Neural cell (in vitro differentiated cells): ENCODE data around the gene RXFP2. TPM values are rescaled to one million over a fixed set of nuclear protein-coding genes. Genes with fewer than 3 reads are reported as not detected.

ENCODE experiments used
- H2AFZ ChIP-seq: fragments of 200-600, 300-800 bp; sonication (generic), shearing (Covaris generic); 2 replicates; pipeline ENCODE4 v1.6.0; 2014; ENCODE audit warnings: low read depth, mild to moderate bottlenecking, antibody characterized with exemption, low read length, moderate library complexity
- H3F3A ChIP-seq: fragments of 200-600 bp; shearing (Covaris generic); 2 replicates; pipeline ENCODE4 v1.6.1; 2016; ENCODE audit warnings: mild to moderate bottlenecking, moderate library complexity, mixed read lengths, antibody characterized with exemption, low read length; ENCODE audit not compliant: insufficient read depth, poor library complexity, severe bottlenecking
- H3K27ac ChIP-seq: fragments of 200-600, 300-800 bp; sonication (generic), shearing (Covaris generic); 2 replicates; pipeline ENCODE4 v1.5.1; 2014; ENCODE audit warnings: mild to moderate bottlenecking, low read length, moderate library complexity
- H3K27me3 ChIP-seq: fragments of 300-800, 200-600 bp; sonication (generic), shearing (Covaris generic); 2 replicates; pipeline ENCODE4 v1.6.0; 2014; ENCODE audit warnings: mild to moderate bottlenecking, low read depth, low read length, moderate library complexity; ENCODE audit not compliant: insufficient read depth
- H3K36me3 ChIP-seq: fragments of 300-800, 200-600 bp; sonication (generic), shearing (Covaris generic); 2 replicates; pipeline ENCODE4 v1.5.1; 2014; ENCODE audit warnings: mild to moderate bottlenecking, antibody characterized with exemption, low read length, moderate library complexity; ENCODE audit not compliant: insufficient read depth
- H3K4me2 ChIP-seq: fragments of 300-800, 200-600 bp; sonication (generic), shearing (Covaris generic); 2 replicates; pipeline ENCODE4 v1.6.0; 2014; ENCODE audit warnings: mild to moderate bottlenecking, low read length
- H3K4me3 ChIP-seq: fragments of 300-800, 200-600 bp; sonication (generic), shearing (Covaris generic); 2 replicates; pipeline ENCODE4 v1.5.1; 2014; ENCODE audit warnings: mild to moderate bottlenecking, low read length, moderate library complexity
- H3K79me2 ChIP-seq: fragments of 200-600 bp; shearing (Covaris generic); replicated peaks from 2 replicates; pipeline ENCODE4 v1.6.0; 2014; ENCODE audit warnings: mild to moderate bottlenecking, low read length, moderate library complexity; ENCODE audit not compliant: insufficient read depth
- H3K9ac ChIP-seq: fragments of 300-800, 200-600 bp; sonication (generic), shearing (Covaris generic); 2 replicates; pipeline ENCODE4 v1.6.1; 2016; ENCODE audit warnings: mild to moderate bottlenecking, low read length, mixed read lengths
- H3K9me2 ChIP-seq: fragments of 200-600 bp; shearing (Covaris generic); 2 replicates; pipeline ENCODE4 v1.6.1; 2016; ENCODE audit warnings: mild to moderate bottlenecking, low read length, mixed read lengths; ENCODE audit not compliant: insufficient read depth
- H3K9me3 ChIP-seq: fragments of 200-600, 300-800 bp; sonication (generic), shearing (Covaris generic); 2 replicates; pipeline ENCODE4 v1.6.1; 2016; ENCODE audit warnings: mild to moderate bottlenecking, mixed run types, low read length, moderate library complexity, mixed read lengths
- H4K20me1 ChIP-seq: fragments of 200-600 bp; shearing (Covaris generic); 2 replicates; pipeline ENCODE4 v1.6.1; 2016; ENCODE audit warnings: mild to moderate bottlenecking, mixed run types; ENCODE audit not compliant: insufficient read depth
- CTCF ChIP-seq: fragments of 450-650 bp; IDR thresholded peaks from 2 replicates; pipeline ENCODE4 v1.5.1; 2014; ENCODE audit warnings: antibody characterized with exemption, mild to moderate bottlenecking, moderate library complexity; ENCODE audit not compliant: poor library complexity, severe bottlenecking
- EP300 ChIP-seq: fragments of 450-650 bp; conservative IDR thresholded peaks from 2 replicates; pipeline ENCODE4 v1.6.1; 2014; ENCODE audit warnings: antibody characterized with exemption, mild to moderate bottlenecking, moderate library complexity; ENCODE audit not compliant: poor library complexity, severe bottlenecking
- EZH2 ChIP-seq: fragments of 200-600, 300-800 bp; shearing (Covaris generic), sonication (generic); IDR thresholded peaks from 2 replicates; pipeline ENCODE4 v1.6.1; 2014; ENCODE audit warnings: antibody characterized with exemption, low read length, borderline replicate concordance, mild to moderate bottlenecking; ENCODE audit not compliant: insufficient read depth, poor library complexity, severe bottlenecking
- MXI1 ChIP-seq: fragments of 450-650 bp; conservative IDR thresholded peaks from 2 replicates; pipeline ENCODE4 v1.6.1; 2014; ENCODE audit warnings: antibody characterized with exemption, mild to moderate bottlenecking; ENCODE audit not compliant: poor library complexity, severe bottlenecking
- POLR2AphosphoS5 ChIP-seq: IDR thresholded peaks from 2 replicates; pipeline ENCODE4 v1.6.1; 2012
- RAD21 ChIP-seq: fragments of 450-650 bp; conservative IDR thresholded peaks from 2 replicates; pipeline ENCODE4 v1.6.1; 2014; ENCODE audit warnings: antibody characterized with exemption, mild to moderate bottlenecking, moderate library complexity
- REST ChIP-seq: IDR thresholded peaks from 2 replicates; pipeline ENCODE4 v1.6.1; 2012; ENCODE audit warnings: borderline replicate concordance
- SMC3 ChIP-seq: fragments of 450-650 bp; conservative IDR thresholded peaks from 2 replicates; pipeline ENCODE4 v1.6.1; 2014; ENCODE audit warnings: antibody characterized with exemption, mild to moderate bottlenecking, moderate library complexity; ENCODE audit not compliant: poor library complexity
- TAF1 ChIP-seq: IDR thresholded peaks from 2 replicates; pipeline ENCODE4 v1.6.1; 2012; ENCODE audit warnings: low read depth
- polyA plus RNA-seq: library from polyadenylated mRNA; depleted of rRNA; stranded (reverse); fragments of >200 nt; gene quantifications from 2 replicates; pipeline ENCODE4 v1.2.3, GENCODE V29; 2014

Gene RXFP2
- polyA plus RNA-seq, 1 donor from 2014 or later = not detected

- Histone ChIP-seq H3K79me2 (no peaks in the 10 kb centered on the region), H3K27me3 (no peaks in the 10 kb centered on the region), H3K9ac (no peak overlapping the region), H3K9me3 (no peaks in the 10 kb centered on the region), H3K27ac (no peak overlapping the region), H3F3A (no peaks in the 10 kb centered on the region), H3K4me3 (no peak overlapping the region), H3K9me2 (no peaks in the 10 kb centered on the region), H3K4me2 (no peak overlapping the region), H2AFZ (no peak overlapping the region), H3K36me3 (no peaks in the 10 kb centered on the region), H4K20me1 (no peaks in the 10 kb centered on the region)
- TF ChIP-seq TAF1 (no peak), REST (no peak), EZH2 (no peak), EP300 (no peak), RAD21 (no peak), POLR2AphosphoS5 (no peak)
Measured at GRCh38 chr13:31756346-31756745, 17.0 kb downstream of the RXFP2 start.

- Histone ChIP-seq H3K9me2 (no peaks in the 10 kb centered on the region), H3K36me3 (no peaks in the 10 kb centered on the region), H3K79me2 (no peaks in the 10 kb centered on the region), H2AFZ (no peak overlapping the region), H3K9me3 (no peaks in the 10 kb centered on the region), H4K20me1 (no peaks in the 10 kb centered on the region), H3K4me2 (no peak overlapping the region), H3K9ac (no peak overlapping the region), H3K27ac (no peak overlapping the region), H3K4me3 (no peak overlapping the region), H3K27me3 (no peaks in the 10 kb centered on the region), H3F3A (no peaks in the 10 kb centered on the region)
- no peak for TF ChIP-seq MXI1
- TF ChIP-seq SMC3 = no peak
- TF ChIP-seq CTCF = no peak
- TF ChIP-seq TAF1 = no peak
- TF ChIP-seq EZH2 = no peak
- TF ChIP-seq REST = no peak
Measured at GRCh38 chr13:31761951-31762350, 22.6 kb downstream of the RXFP2 start.
